ENCODE measurements around the gene ZNF385D.

Gene ZNF385D

GRCh38 chr3:21464746-21465145, 286.3 kb downstream of the ZNF385D start:
- H3K27me3 Mint-ChIP-seq: no peaks in the 10 kb centered on the region
- no peak overlapping the region for H3K27ac Mint-ChIP-seq (ENCODE audit: low read depth)
- H3K4me3 Mint-ChIP-seq: no peak overlapping the region
- H3K4me1 Mint-ChIP-seq: no peaks in the 10 kb centered on the region
- no peak for DNase-seq (ENCODE audit: low spot score in 2 of 2)
- H3K36me3 Mint-ChIP-seq (ENCODE audit: insufficient read depth): no peaks in the 10 kb centered on the region
- H3K9me3 Mint-ChIP-seq: peaks cover 24% of the 10 kb centered on the region
- ATAC-seq (replicated peaks; ENCODE audit: extremely low read depth, poor library complexity, severe bottlenecking): no peak

DNA sequence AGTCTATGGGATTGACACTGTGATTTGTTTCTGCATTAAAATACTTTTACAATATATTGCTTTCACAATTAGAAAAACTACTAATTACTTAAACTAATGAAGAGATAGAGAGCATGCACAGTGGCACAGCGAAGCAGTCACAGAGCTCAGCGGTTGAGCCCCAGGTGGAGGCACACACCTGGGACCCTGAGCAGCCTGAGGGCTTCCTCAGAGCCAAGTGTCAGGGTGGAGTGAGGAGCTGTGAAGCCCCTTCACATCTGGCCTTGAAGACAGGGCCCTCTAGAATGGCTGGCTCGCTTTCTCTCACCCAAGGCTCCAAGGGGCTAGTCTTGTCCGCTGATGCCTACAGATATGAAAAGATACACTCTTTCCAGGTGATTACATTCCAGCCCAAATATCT, 287.7 kb downstream of the ZNF385D start:
- H3K27me3 Mint-ChIP-seq: no peaks in the 10 kb centered on the region
- no peak for ATAC-seq (replicated peaks; ENCODE audit: extremely low read depth, poor library complexity, severe bottlenecking)
- no peak overlapping the region for H3K27ac Mint-ChIP-seq (ENCODE audit: low read depth)
- no peaks in the 10 kb centered on the region for H3K36me3 Mint-ChIP-seq (ENCODE audit: insufficient read depth)
- no peak overlapping the region for H3K4me3 Mint-ChIP-seq
- DNase-seq (ENCODE audit: low spot score in 2 of 2): no peak
- H3K4me1 Mint-ChIP-seq: no peaks in the 10 kb centered on the region
- H3K9me3 Mint-ChIP-seq: peaks cover 29% of the 10 kb centered on the region

DNA sequence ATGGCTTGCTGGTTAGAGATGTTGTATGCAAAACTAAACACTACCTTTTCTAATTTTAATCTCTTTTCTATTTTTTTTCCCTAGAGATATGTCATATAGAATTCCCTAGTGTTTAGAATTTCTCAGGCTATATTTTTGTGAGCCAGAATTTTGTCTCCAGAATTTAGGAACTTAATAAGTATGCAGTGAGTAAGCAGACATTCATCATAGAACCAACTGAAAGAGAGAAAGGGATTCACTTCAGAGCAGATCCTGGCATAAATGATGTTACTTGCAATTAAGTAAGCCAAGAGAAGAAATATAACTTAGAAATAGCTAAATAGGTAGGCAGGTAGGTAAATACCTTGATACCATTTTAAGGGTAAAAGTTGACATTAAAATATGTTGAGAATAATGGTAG, 288.9 kb downstream of the ZNF385D start:
- Mint-ChIP-seq H3K27me3 (no peaks in the 10 kb centered on the region), H3K4me1 (no peaks in the 10 kb centered on the region), H3K36me3 (ENCODE audit: insufficient read depth) (no peaks in the 10 kb centered on the region), H3K4me3 (no peak overlapping the region), H3K27ac (ENCODE audit: low read depth) (no peak overlapping the region), H3K9me3 (peaks cover 30% of the 10 kb centered on the region)
- no peak for ATAC-seq (replicated peaks; ENCODE audit: extremely low read depth, poor library complexity, severe bottlenecking)
- no peak for DNase-seq (ENCODE audit: low spot score in 2 of 2)

DNA sequence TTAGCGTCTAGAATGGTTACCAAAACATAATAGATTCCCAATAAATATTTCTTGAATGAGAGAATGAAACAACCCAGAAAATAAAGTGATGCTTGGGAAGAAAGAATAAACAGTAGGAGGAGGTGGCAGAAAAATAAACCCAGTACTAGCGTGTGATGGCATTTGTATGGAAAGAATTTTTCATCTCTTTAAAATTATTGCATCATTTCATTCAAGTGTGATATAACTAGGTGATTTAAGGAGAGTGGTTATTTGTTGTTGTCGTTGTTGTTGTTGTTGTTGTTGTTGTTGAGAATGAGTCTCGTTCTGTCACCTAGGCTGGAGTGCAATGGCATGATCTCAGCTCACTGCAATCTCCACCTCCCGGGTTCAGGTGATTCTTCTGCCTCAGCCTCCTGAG, 293.9 kb downstream of the ZNF385D start:
- DNase-seq (ENCODE audit: low spot score in 2 of 2) (no peak), ATAC-seq (replicated peaks; ENCODE audit: extremely low read depth, poor library complexity, severe bottlenecking) (no peak)
- H3K27ac Mint-ChIP-seq (ENCODE audit: low read depth): no peak overlapping the region
- no peaks in the 10 kb centered on the region for H3K27me3 Mint-ChIP-seq
- H3K4me1 Mint-ChIP-seq: no peaks in the 10 kb centered on the region
- peaks cover 7% of the 10 kb centered on the region for H3K9me3 Mint-ChIP-seq
- no peak overlapping the region for H3K4me3 Mint-ChIP-seq
- no peaks in the 10 kb centered on the region for H3K36me3 Mint-ChIP-seq (ENCODE audit: insufficient read depth)

DNA sequence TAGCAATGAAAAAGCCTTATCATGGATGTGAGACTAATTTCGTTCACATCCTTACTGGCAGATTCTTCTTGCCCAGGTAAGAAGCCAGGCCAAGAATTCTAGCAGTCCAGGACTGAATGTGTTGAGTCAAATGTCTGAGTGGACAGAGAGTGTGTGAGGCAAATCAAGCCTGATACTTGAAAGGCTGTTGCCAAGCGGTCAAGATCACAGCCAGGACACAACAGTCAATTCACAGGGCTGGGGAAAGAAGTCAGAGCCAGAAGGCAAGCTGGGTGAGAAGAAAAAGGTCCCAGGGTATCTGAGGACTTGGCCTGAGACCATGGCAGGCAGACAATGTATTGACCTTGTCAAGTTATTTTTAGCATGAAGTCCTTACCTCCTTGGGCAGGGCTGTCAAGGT, 301.3 kb downstream of the ZNF385D start:
- no peaks in the 10 kb centered on the region for H3K27me3 Mint-ChIP-seq
- H3K27ac Mint-ChIP-seq (ENCODE audit: low read depth): no peak overlapping the region
- no peak overlapping the region for H3K4me3 Mint-ChIP-seq
- H3K4me1 Mint-ChIP-seq: no peaks in the 10 kb centered on the region
- H3K9me3 Mint-ChIP-seq: no peaks in the 10 kb centered on the region
- no peaks in the 10 kb centered on the region for H3K36me3 Mint-ChIP-seq (ENCODE audit: insufficient read depth)
- DNase-seq (ENCODE audit: low spot score in 2 of 2) (no peak), ATAC-seq (replicated peaks; ENCODE audit: extremely low read depth, poor library complexity, severe bottlenecking) (no peak)

- no peak for DNase-seq (ENCODE audit: low spot score in 2 of 2)
- no peaks in the 10 kb centered on the region for H3K27me3 Mint-ChIP-seq
- H3K36me3 Mint-ChIP-seq (ENCODE audit: insufficient read depth): no peaks in the 10 kb centered on the region
- ATAC-seq (replicated peaks; ENCODE audit: extremely low read depth, poor library complexity, severe bottlenecking): no peak
- no peak overlapping the region for H3K4me3 Mint-ChIP-seq
- no peaks in the 10 kb centered on the region for H3K4me1 Mint-ChIP-seq
- H3K9me3 Mint-ChIP-seq: peaks cover 3% of the 10 kb centered on the region
- no peak overlapping the region for H3K27ac Mint-ChIP-seq (ENCODE audit: low read depth)
Measured at GRCh38 chr3:21447476-21448151, 303.4 kb downstream of the ZNF385D start.

- ATAC-seq (replicated peaks; ENCODE audit: extremely low read depth, poor library complexity, severe bottlenecking) (no peak), DNase-seq (ENCODE audit: low spot score in 2 of 2) (no peak)
- Mint-ChIP-seq H3K27me3 (no peaks in the 10 kb centered on the region), H3K27ac (ENCODE audit: low read depth) (no peak overlapping the region), H3K4me1 (no peaks in the 10 kb centered on the region), H3K4me3 (no peak overlapping the region), H3K36me3 (ENCODE audit: insufficient read depth) (no peaks in the 10 kb centered on the region), H3K9me3 (peaks cover 3% of the 10 kb centered on the region)
Measured at GRCh38 chr3:21446945-21447475, 304.0 kb downstream of the ZNF385D start.

DNA sequence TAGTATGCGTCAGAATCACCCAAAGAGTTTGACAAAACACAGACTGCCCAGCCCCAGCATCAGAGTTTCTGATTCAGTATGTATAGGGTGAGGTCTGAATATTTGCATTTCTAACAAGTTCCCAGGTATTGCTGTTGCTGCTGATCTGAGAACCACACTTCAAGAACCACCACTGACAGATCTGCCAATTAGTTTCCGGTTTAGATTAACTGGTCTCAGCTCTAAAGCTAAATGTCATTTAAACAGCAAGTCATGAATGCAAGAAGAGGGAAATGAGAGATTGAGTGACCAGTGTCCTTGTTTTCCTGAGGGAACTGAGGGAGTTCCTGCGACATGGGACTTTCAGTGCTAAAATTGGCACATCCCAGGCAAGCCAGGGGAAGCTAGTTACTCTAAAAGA, 305.0 kb downstream of the ZNF385D start:
- no peak for ATAC-seq (replicated peaks; ENCODE audit: extremely low read depth, poor library complexity, severe bottlenecking)
- no peak overlapping the region for H3K27ac Mint-ChIP-seq (ENCODE audit: low read depth)
- no peaks in the 10 kb centered on the region for H3K36me3 Mint-ChIP-seq (ENCODE audit: insufficient read depth)
- DNase-seq (ENCODE audit: low spot score in 2 of 2): no peak
- no peak overlapping the region for H3K4me3 Mint-ChIP-seq
- H3K4me1 Mint-ChIP-seq: no peaks in the 10 kb centered on the region
- H3K27me3 Mint-ChIP-seq: no peaks in the 10 kb centered on the region
- peaks cover 3% of the 10 kb centered on the region for H3K9me3 Mint-ChIP-seq

DNA sequence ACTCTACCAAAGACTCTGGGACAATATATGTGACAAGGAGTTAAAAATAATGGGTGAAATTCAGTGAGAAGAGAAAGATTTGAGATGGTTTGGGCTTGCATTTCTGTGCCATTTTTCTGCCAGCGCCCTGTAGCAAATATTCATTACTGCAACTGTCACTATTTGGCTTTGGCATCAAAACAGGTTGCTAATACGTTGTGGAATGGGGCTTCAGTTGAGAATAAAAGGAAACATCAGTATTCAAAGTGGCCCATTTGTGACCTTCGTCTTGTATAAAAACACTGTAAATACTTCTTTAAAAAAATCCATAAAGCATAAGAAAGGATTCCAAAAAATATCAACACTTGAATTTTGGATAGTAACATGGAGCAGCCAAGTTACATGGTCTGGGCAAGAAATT, 309.2 kb downstream of the ZNF385D start:
- Mint-ChIP-seq H3K4me1 (no peaks in the 10 kb centered on the region), H3K27ac (ENCODE audit: low read depth) (no peak overlapping the region), H3K9me3 (peaks cover 14% of the 10 kb centered on the region), H3K4me3 (no peak overlapping the region), H3K27me3 (no peaks in the 10 kb centered on the region), H3K36me3 (ENCODE audit: insufficient read depth) (no peaks in the 10 kb centered on the region)
- DNase-seq (ENCODE audit: low spot score in 2 of 2) (no peak), ATAC-seq (replicated peaks; ENCODE audit: extremely low read depth, poor library complexity, severe bottlenecking) (no peak)

DNA sequence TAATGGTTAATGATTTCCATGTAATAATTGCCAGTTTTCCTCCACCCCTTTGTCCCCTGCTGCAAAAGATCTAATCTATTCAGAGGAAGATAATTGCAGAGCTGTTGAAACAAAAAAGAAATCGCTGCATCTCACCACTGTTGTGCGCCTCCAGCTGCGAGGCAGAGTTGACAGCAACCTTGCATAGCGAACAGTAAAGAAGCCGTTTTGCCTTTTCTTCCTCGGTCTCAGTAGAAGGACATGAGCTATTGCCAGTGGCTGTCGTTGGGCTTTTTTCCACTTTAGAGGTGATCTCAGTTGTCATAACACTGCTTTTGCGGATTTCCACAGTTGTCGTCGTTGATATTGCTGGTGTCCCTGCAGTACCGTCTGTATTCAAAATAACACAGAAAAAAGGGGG, 314.2 kb downstream of the ZNF385D start:
- Mint-ChIP-seq H3K36me3 (ENCODE audit: insufficient read depth) (no peaks in the 10 kb centered on the region), H3K4me3 (no peak overlapping the region), H3K27ac (ENCODE audit: low read depth) (no peak overlapping the region), H3K27me3 (no peaks in the 10 kb centered on the region), H3K9me3 (peaks cover 22% of the 10 kb centered on the region), H3K4me1 (no peaks in the 10 kb centered on the region)
- no peak for DNase-seq (ENCODE audit: low spot score in 2 of 2)
- no peak for ATAC-seq (replicated peaks; ENCODE audit: extremely low read depth, poor library complexity, severe bottlenecking)

DNA sequence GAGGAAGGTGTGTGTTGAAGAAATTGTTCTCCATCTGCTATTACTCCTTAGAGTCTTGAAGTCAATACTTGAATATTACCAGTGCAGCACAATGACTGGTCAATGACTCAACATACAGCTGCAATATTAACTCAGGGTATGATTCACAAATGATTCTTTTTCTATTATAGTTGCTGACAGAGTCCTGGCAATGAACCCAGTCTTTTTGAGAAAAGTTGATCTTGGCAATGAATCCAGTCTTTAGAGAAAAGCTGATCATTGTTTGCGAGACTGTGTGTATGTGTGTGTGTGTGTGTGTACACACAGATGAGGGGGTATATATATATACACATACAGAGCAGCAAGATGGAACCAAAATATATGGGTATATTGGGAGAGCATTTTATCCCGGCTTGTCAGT, 315.1 kb downstream of the ZNF385D start:
- no peak overlapping the region for H3K4me3 Mint-ChIP-seq
- ATAC-seq (replicated peaks; ENCODE audit: extremely low read depth, poor library complexity, severe bottlenecking): no peak
- no peak overlapping the region for H3K27ac Mint-ChIP-seq (ENCODE audit: low read depth)
- no peaks in the 10 kb centered on the region for H3K36me3 Mint-ChIP-seq (ENCODE audit: insufficient read depth)
- DNase-seq (ENCODE audit: low spot score in 2 of 2): no peak
- no peaks in the 10 kb centered on the region for H3K4me1 Mint-ChIP-seq
- H3K27me3 Mint-ChIP-seq: no peaks in the 10 kb centered on the region
- H3K9me3 Mint-ChIP-seq: peaks cover 22% of the 10 kb centered on the region

- ATAC-seq (replicated peaks; ENCODE audit: extremely low read depth, poor library complexity, severe bottlenecking): no peak
- H3K4me1 Mint-ChIP-seq: no peaks in the 10 kb centered on the region
Measured at GRCh38 chr3:21434310-21434709, 316.7 kb downstream of the ZNF385D start.

DNA sequence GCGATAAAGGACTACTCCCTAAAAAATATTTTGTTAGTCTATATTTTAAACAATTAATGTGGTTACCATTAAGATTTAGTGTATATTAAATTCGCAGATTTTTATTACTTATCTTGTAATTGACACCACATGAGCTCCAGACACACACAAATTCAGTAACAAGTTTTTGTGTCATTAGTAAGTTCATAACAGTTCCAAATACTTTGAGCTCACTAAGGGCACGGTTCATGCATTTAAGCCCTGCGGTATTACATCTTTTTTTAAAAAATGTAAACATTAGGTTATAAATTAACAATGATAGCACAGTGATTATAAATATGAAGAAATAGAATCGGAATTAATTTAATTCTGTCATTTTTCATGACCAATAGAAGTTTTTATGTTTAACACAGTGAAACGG, 317.3 kb downstream of the ZNF385D start:
- no peak for ATAC-seq (replicated peaks; ENCODE audit: extremely low read depth, poor library complexity, severe bottlenecking)
- no peaks in the 10 kb centered on the region for H3K36me3 Mint-ChIP-seq (ENCODE audit: insufficient read depth)
- no peaks in the 10 kb centered on the region for H3K4me1 Mint-ChIP-seq

More at GRCh38 chr3:21434310-21434709, 316.7 kb downstream of the ZNF385D start:
- Mint-ChIP-seq H3K27me3 (no peaks in the 10 kb centered on the region), H3K4me3 (no peak overlapping the region), H3K9me3 (peaks cover 30% of the 10 kb centered on the region), H3K36me3 (ENCODE audit: insufficient read depth) (no peaks in the 10 kb centered on the region), H3K27ac (ENCODE audit: low read depth) (no peak overlapping the region)
- DNase-seq (ENCODE audit: low spot score in 2 of 2): no peak

More for the DNA sequence above, 317.3 kb downstream of the ZNF385D start:
- no peaks in the 10 kb centered on the region for H3K27me3 Mint-ChIP-seq
- no peak overlapping the region for H3K27ac Mint-ChIP-seq (ENCODE audit: low read depth)
- no peak for DNase-seq (ENCODE audit: low spot score in 2 of 2)
- no peak overlapping the region for H3K4me3 Mint-ChIP-seq
- H3K9me3 Mint-ChIP-seq: peaks cover 30% of the 10 kb centered on the region

Data from central memory CD8-positive, alpha-beta T cell (primary cell).